Mucosa of descending colon (tissue), 3 donors: ENCODE results near the gene GMDS. TPM values are rescaled to one million over a fixed set of nuclear protein-coding genes. Genes with fewer than 3 reads are reported as not detected.

Source experiments
- ATAC-seq: fragments of 200-7000 bp; cut with Tn5 transposase; one replicate; pipeline ENCODE4 v1.9.1; 2020; ENCODE audit warnings: mild to moderate bottlenecking, moderate library complexity
- DNase-seq, 3 donors: peaks; one replicate each; pipeline ENCODE4 v3.0.0-alpha.2; 2020
- H3K36me3 ChIP-seq: fragments of 200-600 bp; one replicate; pipeline ENCODE4 v1.8.0; 2021; ENCODE audit warnings: low read depth, mild to moderate bottlenecking
- H3K4me1 ChIP-seq: fragments of 200-600 bp; one replicate; pipeline ENCODE4 v1.8.0; 2021; ENCODE audit warnings: low read depth, mild to moderate bottlenecking
- H3K4me3 ChIP-seq: fragments of 200-600 bp; one replicate; pipeline ENCODE4 v1.8.0; 2021; ENCODE audit warnings: mild to moderate bottlenecking
- H3K9me3 ChIP-seq: fragments of 200-600 bp; one replicate; pipeline ENCODE4 v1.8.0; 2021; ENCODE audit warnings: mild to moderate bottlenecking
- CTCF ChIP-seq: fragments of 200-600 bp; IDR thresholded peaks from one replicate; pipeline ENCODE4 v1.8.0; 2022; ENCODE audit warnings: antibody characterized with exemption, mild to moderate bottlenecking
- intact Hi-C, 2 donors: fragments of 100-400 bp; cut with DNase I in 1 of 2; cut with micrococcal nuclease in 1 of 2; formaldehyde crosslinking; loops; one replicate each; pipeline versions ENCODE4 v1.11.0 to v1.11.1; 2022; cut with DNase I, micrococcal nuclease
- total RNA-seq, 3 donors: library from RNA; stranded (reverse); fragmentation: NEBNext Ultra II Directional in 2 of 3; extraction: Animal tissue kit (Norgen Biotek cat#: 25700) in 2 of 3; gene quantifications; one replicate each; pipeline versions ENCODE4 v1.2.1 to v1.2.4, GENCODE V29; 2021 to 2023
- donor health status: DM: no; HTN: no; CAD: no; lungs with moderate emphysema.
- donor health status: DM: no; HTN: no; CAD: no.
- donor health status: DM: no; HTN: yes; CAD: no.

The GMDS gene
- total RNA-seq, 3 donors from 2014 or later: 68.0 to 228 (median 135) TPM

GRCh38 chr6:2237001-2237400 is 8.4 kb downstream of the GMDS start:
- Histone ChIP-seq H3K4me1 (peaks cover 15% of the 10 kb centered on the region), H3K4me3 (no peak overlapping the region), H3K36me3 (no peaks in the 10 kb centered on the region), H3K9me3 (no peaks in the 10 kb centered on the region)
- DNase-seq (no peak), ATAC-seq (no peak)
- no peak for TF ChIP-seq CTCF
- intact Hi-C loops: no loop called here

DNA sequence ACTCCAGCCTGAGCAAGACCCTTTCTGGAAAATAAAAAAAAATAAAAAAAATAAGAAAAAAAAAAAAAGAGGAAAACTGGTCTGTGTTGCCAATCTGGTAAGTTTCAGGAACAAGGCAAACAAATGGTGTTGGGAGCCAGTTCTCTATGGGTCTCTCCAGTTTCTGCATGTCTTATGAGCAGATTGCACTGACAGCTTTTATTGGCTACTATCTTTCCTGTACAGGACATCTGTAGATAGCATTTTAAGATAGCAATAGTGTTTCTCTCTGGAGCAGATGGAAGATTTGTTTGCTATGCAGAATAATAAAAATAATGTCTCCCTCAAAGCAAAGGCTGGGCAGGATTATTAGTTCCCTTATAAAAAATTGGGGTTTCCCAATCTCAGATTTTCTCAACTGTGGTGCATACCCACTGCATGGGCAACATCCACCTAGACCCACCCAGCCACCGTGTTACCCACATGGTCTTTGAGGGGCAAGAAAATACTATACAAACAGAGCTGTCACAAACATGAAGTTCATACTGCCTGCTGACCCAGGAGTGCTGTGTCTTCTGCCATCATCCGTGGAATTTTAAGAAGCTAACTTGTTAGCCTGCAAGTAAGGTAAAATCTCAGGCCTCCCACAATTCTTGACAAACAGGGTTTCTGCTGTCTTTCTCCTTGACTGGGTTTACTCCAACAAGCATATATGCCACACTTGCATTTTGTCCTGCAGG is 9.5 kb downstream of the GMDS start:
- no peaks in the 10 kb centered on the region for H3K9me3 ChIP-seq
- no peak overlapping the region for H3K4me3 ChIP-seq
- ATAC-seq (peak; percentile 17), DNase-seq (no peak)
- intact Hi-C loops: no loop called here
- no peak for TF ChIP-seq CTCF
- no peaks in the 10 kb centered on the region for H3K36me3 ChIP-seq
- peaks cover 23% of the 10 kb centered on the region for H3K4me1 ChIP-seq

- TF ChIP-seq CTCF: no peak
- peaks cover 12% of the 10 kb centered on the region for H3K4me1 ChIP-seq
- DNase-seq (no peak), ATAC-seq (no peak)
- H3K36me3 ChIP-seq: no peaks in the 10 kb centered on the region
- intact Hi-C loops: no loop called here
- no peaks in the 10 kb centered on the region for H3K9me3 ChIP-seq
- H3K4me3 ChIP-seq: no peak overlapping the region
These were observed 13.0 kb downstream of the GMDS start for GRCh38 chr6:2232445-2232844.

GRCh38 chr6:2231438-2231837 is 14.0 kb downstream of the GMDS start:
- DNase-seq (no peak), ATAC-seq (peak; percentile 52)
- no peak overlapping the region for H3K4me3 ChIP-seq
- no peaks in the 10 kb centered on the region for H3K36me3 ChIP-seq
- intact Hi-C loops: no loop called here
- peaks cover 14% of the 10 kb centered on the region for H3K4me1 ChIP-seq
- no peaks in the 10 kb centered on the region for H3K9me3 ChIP-seq
- no peak for TF ChIP-seq CTCF

GRCh38 chr6:2230659-2231277 is 14.6 kb downstream of the GMDS start:
- no peak overlapping the region for H3K4me3 ChIP-seq
- intact Hi-C loops: no loop called here
- ATAC-seq: peak; percentile 7
- peaks cover 14% of the 10 kb centered on the region for H3K4me1 ChIP-seq
- no peaks in the 10 kb centered on the region for H3K9me3 ChIP-seq
- no peak for DNase-seq
- no peaks in the 10 kb centered on the region for H3K36me3 ChIP-seq
- no peak for TF ChIP-seq CTCF
